Measurements from ENCODE around the gene SRGAP2.
"Not testable (repeated sequence)": the region's sequence is repeated elsewhere in the genome, so short reads cannot be mapped to it uniquely, and the experiment has no call there.

Gene SRGAP2

DNA sequence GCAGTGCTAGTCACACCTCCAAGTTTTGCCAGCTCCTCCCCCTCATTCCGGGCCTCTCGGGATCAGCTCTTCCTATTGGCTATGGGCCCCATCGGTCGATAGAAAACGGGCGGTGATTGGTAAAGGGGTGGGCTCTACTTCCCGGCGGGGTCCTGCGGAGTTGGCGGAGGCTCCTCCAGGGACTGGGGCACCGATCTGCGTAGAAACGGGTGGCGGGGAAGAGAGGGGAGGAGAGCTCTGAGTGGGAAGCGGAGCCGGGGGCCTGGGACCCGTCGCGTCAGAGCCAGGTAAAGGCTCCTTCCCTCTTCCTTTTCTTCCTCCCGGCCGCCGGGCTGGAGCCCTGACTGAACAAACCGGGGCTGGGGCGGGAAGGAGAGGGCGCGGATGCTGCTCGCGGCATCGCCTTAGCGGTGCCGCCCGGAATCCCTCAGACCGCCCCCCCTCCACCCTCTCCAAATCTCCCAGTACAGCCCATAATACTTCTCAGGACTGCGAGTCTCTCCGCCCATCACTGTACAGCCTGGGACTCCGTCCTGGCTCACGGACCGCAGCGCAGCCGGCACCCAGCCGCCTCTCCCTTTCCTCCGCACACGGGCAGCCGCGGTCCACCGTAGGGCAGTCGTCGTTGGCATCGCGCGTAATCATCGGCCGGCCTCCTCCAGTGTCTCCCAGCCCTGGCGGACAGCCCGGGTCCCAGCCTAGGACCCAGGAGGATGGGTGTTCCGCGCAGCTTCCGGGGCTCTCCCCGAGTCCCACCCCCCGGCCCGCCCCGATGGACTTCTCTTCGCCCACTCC is at the start of gene SRGAP2:
Gene SRGAP2 (plus strand): TSS at position 178 of the 795 bp plus-strand sequence. CDS start 2,430 bp downstream, outside the sequence.
- FAIRE-seq: peak; percentile 93

DNA sequence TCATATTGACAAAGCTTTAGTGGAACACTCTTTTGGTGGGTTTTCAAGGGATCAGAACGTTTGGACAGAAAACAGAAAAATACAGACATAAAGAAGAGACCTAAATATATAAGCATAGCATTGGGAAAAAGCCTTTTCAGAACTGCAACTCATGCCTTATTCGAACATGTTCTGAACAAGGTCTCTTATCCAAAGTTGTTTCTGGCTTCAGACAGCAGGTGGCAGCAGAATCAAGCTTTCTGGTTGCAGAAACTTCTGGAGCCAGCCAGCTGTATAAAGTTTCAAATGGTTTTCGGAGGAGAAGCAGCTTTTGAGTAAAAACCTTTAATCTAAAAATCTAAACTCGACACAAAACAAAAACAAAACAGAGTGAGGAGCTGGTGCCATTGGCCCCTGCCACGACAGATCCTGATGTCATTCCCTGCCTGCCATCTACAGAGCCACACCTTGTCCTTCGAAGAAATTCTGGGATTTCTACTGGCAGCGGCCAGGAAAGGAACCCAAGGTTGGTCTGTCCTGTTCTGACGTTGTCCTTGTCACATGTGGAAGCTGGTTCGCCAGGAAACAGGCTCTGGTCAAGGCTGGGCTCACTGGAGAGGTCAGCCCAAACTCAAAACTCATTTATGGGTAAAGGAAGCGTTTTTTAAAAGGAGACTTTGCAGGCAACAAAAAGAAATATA is 35.9 kb upstream of the SRGAP2 start:
- FAIRE-seq: not testable (repeated sequence)

DNA sequence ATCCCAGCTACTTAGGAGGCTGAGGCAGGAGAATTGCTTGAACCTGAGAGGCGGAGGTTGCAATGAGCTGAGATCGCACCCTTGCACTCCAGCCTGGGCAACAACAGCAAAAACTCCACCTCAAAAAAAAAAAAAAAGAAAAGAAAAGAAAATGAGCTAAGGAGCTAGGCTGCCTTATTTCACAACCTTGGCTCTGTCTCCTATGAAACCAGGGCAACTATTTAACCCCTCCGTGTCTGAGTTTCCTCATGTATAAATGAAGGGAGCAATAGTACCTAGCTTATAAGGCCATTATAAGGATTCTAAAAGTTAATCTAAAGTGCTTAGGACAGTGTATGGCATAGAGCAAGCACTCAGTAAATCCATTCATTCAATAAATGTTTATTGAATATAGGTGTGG is 33.5 kb upstream of the SRGAP2 start:
- FAIRE-seq: not testable (repeated sequence)

DNA sequence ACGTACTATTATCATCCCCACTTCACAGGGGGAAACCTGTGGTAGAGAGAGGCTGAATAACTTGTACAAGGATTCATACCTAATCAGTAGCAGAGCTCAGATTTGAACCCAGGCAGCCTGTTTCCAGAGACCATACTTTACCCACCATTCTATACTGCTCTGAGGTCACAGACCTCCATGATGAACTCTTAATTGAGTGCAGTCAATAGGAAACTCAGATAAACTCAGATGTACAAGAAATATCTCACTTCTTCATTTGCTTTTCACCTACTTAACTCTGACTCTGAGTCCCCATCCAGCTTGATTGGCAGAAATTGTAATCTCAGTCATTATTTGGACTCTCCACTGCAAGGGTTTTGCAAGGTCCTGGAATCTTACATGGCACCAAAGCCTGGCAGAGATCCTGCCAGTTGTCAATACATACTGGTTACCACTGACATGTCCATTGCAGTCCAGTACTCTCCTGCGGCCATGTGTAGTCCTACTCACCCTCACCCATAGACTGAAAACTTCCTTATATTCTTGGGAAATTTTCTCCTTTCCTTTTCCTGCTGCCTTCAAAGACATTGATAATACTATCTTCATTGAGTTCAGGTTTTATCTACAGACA is 30.1 kb upstream of the SRGAP2 start:
- FAIRE-seq: not testable (repeated sequence)

DNA sequence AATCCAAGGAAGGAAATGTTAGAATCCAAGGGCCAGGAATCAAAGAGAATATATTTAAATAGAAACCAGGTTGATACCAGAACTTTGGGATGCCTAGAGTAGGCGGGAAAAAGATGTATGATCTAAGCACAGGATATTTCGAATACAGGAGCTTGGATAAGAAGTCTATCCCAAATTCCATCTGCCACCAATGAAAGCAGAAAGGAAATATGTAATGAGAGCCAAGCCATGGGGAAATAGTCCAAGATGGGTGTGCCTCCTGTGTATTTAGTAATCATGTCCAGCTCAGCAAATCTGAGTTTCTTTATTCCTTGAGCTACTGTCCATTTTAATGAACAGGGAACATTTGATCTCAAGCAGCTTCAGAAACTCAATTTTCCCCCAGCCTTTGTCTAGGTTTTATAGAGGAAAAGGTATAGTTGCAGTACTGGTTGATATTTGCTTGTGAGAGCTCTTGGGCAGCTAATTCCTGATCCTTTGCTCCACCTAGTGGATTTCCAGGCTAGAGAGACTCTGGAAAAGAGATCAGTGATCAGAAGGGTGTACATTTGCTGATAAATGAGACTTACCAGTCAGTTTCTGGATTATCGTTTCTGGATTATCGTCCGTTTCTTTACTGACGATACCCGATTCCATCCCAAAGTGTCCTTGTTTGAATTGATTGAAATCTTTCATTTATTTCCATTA is 29.0 kb upstream of the SRGAP2 start:
- not testable (repeated sequence) for FAIRE-seq

DNA sequence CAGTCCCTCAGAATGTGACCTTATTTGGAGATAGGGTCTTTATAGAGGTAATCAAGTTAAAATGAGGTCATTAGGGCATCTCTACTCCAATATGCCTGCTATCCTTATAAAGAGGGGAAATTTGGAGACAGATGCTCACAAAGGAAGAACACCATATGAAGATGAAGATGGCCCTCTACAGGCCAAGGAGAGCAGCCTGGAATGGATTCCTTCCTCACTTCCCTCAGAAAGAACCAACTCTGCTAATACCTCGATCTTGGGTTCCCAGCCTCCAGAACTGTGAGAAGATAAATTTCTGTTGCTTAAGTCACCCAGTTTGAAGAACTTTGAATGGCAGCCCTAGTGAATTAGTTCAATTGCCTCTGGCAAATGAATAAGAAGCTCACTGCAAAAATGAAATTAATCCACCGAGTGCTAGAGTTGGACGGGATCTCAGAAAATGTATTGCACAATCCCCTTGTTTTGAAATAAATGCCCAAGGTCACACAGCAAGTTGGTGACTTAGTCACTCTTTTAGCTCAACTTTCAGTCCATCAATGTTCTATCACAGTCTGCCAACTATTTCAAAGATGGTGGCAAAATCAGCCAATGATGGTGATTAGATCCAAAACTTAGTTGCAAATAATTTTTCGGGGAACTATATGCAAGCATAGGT is 27.8 kb upstream of the SRGAP2 start:
- not testable (repeated sequence) for FAIRE-seq

DNA sequence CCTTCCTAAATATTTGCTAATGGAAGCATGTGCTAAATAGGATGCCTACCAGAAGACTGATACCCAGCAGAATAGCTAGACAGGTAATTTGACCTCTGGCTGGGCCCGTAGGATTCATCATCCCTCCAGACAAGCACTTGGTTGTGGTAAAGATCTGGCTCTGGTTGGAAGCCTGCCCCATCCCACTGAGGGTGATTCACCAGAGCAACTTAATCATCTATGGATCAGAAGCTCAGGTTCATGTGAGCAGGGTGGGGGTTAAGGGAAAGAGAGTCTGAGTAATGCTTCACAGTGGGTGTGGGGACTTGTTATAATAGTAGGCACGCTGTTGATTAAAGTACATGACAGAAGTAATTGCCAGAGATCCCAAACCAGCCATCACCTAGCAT is 27.2 kb upstream of the SRGAP2 start:
- not testable (repeated sequence) for FAIRE-seq

DNA sequence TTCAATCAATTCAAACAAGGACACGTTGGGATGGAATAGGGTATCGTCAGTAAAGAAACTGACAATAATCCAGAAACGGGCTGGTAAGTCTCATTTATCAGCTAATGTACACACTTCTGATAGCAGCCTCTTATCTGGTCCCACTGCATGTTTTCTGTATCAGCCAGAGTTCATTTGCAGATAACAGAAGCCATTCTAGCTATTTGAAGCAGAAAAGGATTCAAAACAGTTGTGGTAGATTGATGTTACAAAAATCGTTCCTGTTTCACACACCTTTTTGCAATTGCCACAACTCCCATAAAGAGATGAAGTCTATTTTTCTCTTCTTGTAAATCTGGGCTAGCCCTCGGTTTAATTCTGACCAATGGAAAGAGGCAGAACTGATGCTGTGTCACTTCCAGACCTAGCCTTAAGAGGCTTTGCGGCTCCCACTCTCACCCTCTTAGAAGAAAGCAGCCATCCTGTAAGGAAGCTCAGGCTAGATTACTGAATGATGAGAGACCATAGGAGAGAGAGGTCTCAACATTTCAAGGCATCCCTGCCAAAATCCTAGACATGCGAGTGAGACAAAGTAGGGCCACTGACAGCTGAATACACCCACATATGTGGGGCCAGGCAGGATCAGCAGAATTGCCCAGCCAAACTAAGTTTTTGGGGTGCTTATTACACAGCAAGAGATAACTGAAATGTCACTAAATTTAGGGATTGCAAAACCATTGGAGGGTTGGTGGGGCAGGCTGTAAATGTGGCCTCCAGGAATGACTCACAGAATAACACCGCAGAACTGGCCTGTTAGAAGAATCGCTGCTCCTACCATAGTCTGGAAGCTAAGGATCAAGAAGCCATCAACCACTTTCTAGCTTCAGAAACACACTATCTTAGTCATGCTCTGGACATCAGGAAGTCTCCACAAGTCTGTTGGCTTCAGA is 25.0 kb upstream of the SRGAP2 start:
- not testable (repeated sequence) for FAIRE-seq

DNA sequence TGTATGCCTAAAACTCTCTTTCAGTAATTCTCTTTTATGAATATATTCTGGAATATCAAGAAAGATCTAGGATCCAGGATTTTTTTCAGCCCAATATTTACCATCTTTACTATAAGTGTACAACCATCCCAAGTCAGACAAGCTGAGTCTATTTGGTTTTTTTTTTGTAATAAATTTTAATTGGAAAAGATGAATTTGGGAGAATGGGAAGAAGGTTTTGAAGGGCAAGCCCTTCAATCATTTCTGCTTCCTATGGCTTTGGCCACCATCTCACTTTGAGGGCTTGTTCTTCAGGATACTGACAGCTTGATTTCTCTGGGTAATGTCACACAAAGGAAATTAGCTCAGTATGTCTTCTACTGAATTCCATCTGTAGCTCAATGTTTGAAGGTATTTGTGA is 23.7 kb upstream of the SRGAP2 start:
- not testable (repeated sequence) for FAIRE-seq

DNA sequence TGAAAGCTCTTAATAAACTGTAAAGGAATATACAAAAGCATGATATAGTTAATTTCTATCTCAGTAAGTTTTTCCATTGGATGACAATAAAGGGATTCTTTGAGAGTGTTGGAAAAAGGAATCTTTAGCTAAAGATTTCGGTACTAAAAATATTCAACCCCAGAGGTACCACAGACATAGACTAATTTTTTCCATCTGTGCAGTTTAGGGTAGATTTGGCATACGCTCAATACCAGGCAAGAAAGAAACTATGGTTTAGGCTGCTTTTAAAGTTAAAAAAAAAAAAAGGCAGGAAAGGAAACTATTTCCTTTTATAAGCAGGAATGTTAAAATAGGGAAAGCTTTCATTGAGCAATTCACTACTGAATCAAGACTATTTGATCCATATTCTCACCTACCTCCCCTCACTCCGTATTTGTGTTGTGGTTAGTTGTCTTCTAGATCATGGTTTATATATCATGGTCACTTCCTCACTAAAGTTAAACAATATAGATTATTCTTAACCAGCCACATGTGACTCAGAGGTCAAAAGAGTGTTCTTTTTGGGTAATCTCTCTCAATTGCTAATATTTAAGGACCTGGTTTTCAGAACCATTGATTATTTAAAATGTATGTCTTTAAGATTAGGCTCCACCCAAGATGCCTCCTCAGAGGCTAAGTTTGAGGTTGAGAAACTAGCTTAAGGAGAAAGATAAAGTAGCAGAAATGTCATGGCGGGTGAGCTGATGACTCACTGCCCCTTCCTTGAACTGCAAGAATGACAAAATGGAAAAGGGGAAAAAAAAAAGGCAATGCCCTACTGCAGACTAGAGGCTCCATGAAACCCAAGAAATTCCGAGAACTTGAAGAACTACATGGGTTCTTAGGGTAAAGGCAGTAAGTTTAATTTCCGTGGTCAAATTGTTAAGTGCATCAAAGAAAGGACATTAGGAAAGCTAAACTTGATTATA is 20.7 kb upstream of the SRGAP2 start:
- not testable (repeated sequence) for FAIRE-seq

DNA sequence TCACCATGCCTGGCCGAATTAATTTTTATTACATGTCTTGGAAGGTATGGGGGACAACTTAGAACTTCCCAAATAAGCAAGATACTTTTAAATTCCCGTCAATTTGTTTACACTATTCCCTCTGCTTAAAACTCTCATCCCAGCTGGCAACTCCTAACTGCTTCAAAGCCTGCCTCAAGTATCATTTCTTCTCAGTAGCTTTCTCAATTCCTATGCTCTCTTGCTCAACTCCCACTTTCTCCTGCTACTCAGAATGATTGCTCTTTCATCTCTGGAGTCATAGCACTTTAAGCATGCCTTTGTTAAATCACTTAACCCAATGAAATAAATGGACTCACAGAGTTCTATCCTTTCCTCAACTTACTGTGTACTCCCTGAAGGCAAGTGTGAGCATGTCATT is 19.6 kb upstream of the SRGAP2 start:
- not testable (repeated sequence) for FAIRE-seq

DNA sequence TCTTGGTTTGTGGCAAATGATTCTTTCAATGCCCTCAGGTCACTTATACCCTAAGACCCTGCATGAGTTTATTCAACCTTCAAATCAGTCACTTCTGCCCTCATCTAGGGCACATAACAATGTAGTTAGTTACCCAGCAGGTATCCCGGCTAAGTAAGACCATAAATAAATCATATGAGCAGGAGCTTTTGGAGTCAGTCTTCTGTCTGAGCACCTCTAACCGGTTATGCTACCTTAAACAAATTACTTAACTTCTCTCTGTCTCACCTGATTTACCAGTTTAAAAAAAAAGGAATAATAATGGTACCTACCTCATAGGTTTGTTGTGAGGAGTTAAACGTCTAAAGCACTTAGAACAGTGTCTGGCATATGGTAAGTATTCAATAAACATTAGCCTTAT is 17.6 kb upstream of the SRGAP2 start:
- FAIRE-seq: not testable (repeated sequence)

DNA sequence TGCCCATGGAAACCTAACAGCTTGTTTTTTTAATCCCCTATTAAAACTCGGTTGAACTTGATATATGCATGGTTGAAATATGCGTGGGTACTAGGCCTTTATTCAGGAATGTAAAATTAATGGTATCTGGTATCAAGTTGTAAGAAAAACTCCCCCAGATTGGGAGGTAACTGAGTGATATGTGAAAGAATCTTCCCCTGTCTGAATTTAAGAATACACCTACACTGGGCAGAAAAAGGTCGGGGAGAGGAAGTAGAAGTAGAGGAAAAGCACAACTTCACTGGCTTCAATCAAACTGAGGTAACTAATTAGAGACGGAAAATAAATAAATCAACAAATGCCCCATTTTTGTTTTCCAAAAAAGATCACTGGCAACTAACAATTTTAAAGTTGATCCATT is 16.5 kb upstream of the SRGAP2 start:
- FAIRE-seq: not testable (repeated sequence)

DNA sequence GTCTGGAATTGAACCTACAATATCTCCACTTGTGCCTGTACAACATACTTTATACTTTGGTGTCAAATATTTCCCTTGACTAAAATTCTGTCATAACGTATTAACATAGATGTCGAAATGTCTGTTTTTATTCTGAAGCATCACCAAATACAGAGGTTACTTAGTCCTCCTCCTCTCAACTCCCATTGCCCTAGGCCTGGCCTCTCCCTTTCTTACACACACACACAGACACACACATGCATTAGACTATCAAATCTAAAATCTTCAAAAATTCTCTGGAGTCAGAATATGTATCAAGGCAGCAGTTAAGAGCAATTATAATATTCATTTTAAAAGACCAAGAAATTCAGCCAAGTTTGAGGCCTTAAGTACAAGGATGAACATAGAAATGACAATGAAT is 8.2 kb upstream of the SRGAP2 start:
- not testable (repeated sequence) for FAIRE-seq

DNA sequence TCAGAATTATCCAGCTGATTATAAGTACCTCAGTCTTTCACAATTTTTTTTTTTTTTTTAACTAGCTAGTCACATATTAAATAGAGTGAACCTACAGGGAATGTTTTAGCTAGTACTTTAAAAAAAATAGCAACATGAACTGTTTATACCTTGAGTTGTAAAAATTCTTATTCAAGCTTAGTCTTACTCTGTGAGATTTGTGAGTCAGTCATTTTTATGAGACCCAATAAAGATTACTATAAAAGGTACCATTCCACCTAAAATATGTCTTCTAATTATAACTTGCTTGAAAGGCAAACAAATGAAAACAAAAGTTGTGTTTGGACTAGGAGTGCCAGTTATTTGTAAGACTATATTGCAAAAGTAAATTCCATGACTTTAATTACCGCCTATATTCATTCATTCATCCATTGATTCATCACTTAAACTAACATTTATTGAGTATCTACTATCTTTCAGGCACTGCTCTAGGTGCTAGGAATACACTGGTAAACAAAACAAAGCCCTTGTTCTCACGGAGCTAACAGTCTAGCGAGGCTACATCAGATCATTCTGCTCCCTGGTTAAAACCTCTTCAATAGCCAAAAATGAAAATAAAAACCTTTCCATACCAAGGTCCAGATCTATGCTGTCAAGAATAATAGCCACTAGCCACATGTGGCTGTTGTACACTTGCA is 6.5 kb upstream of the SRGAP2 start:
- not testable (repeated sequence) for FAIRE-seq

DNA sequence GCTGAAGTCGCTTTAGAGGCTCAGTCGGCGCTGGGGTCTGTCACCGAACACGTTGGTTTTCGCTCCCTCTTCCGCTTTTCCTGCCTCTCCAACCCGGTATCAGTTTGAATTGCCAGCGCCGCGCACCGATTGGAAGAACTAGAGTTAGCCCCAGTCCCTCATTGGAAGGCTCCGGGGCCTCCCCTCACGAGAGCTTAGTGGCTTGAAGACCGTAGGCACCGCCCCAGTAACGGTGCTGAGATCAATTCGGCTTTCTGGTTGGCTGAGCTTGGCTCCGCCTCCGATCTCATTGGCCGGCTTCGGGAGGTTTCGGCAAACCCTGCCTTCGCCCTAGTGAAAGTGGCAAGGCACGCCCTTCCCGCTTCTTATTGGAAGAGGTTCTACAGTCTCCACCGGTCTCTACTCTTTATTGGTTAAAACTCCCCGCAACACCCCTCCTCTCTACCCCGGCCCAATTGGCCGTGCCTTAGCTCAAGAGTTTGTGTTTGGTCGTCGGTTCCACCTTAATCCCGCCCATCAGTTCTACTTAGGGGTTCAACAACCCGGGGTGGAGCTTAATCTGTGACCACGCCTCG is 465 bp upstream of the SRGAP2 start, which contains the start of gene FAM72A:
Gene FAM72A (minus strand): TSS at position 51 of the 575 bp plus-strand sequence. CDS start 814 bp downstream, outside the sequence.
- not testable (repeated sequence) for FAIRE-seq

DNA sequence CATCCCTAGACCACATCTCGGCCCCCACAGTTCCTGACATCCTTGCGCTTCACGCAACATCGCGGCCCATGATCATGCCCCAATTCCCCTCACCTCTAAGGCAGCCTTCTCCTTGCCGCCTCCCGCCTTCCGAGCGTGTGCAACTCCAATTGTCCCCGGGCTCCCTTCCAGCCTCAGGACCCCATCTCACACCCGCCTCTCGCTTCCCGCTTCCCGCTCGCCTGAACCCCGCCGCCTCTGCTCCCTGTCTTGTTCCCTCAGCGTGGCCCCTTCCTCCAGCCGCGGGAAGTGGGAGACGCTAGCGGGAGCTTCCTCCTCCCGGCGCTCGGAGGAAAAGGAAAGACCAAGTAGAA is 794 bp downstream of the SRGAP2 start:
- FAIRE-seq: not testable (repeated sequence)

DNA sequence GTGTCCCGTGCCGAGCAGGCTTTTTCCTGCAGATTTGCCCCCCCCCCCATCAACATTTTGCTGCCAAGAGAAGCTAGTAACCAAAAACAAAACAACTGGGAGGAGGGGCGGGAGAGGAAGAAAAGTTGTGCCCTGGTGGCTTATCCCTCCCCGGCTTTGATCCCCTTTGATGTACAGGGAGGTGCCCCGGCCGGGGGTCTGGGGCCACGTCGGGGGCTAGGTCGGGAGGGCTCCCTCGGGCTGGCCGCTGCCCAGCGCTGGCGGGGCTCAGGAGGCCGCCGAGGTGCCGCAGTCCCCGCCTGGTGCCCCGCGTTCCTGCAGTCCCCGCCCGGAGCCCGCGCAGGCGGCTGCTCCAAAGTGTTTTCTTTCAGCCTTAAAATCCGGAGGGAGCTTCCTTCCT is 1.5 kb downstream of the SRGAP2 start:
- not testable (repeated sequence) for FAIRE-seq

DNA sequence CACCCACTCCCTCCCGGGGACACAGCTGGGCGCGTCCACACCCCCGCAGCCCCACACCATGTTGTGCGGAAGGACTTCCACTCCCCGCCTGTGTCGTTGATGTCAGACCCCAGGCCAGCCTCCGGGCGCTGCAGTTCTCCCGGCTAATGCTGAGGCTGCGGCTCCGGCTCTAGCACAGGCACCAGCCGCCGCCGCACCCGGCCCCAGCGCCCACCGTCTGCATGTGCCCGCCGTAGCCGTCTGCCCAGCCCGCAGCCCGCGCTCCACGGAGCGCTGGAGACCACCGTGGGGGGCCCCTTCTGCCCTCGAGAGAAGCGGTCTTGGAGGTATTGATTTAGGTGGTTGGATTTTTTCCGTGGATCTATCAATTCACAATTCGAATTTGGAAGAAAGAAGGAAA is 2.2 kb downstream of the SRGAP2 start:
- FAIRE-seq: not testable (repeated sequence)

Data from G401.6 (cell line).